ENCODE measurements around the gene COL13A1.

DNA sequence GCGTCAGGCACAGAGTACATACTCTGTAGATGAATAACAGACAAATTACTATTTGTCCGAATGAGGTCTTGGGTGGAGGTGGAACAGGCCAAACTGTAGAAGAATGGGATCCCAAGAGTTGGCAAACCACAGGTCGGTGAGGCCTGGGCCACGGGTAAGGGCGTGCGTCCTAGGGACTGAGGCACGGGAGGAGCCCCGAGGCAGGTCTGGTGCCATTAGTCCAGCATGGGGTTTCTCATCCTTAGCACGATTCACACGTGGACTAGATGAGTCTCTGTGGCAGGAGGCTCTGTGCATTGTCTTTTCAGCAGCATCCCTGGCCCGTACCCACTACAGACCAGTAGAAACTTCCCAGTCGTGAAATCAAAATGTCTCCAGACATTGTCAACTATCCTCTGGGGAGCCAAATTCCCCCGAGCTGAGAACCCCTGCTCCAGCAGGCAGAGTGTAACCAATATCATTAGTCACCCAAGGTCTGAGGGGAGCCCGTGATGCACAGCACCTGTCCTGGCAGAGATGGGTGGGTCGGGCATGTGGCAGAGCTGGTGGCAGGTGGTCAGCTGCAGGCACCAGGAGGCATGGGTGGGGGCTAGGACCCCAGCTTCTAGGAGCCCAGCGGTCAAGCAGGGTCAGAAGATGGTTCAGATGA, 61.3 kb downstream of the COL13A1 start:
- TF ChIP-seq, protein P1, sequence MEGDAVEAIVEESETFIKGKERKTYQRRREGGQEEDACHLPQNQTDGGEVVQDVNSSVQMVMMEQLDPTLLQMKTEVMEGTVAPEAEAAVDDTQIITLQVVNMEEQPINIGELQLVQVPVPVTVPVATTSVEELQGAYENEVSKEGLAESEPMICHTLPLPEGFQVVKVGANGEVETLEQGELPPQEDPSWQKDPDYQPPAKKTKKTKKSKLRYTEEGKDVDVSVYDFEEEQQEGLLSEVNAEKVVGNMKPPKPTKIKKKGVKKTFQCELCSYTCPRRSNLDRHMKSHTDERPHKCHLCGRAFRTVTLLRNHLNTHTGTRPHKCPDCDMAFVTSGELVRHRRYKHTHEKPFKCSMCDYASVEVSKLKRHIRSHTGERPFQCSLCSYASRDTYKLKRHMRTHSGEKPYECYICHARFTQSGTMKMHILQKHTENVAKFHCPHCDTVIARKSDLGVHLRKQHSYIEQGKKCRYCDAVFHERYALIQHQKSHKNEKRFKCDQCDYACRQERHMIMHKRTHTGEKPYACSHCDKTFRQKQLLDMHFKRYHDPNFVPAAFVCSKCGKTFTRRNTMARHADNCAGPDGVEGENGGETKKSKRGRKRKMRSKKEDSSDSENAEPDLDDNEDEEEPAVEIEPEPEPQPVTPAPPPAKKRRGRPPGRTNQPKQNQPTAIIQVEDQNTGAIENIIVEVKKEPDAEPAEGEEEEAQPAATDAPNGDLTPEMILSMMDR (IDR thresholded peaks at IDR 0.05) = no peak
- TF ChIP-seq POLR2A (IDR thresholded peaks at IDR 0.05) = no peak
- no peak for TF ChIP-seq EP300 (IDR thresholded peaks at IDR 0.05)
